ENCODE measurements around the gene SGF29.

DNA sequence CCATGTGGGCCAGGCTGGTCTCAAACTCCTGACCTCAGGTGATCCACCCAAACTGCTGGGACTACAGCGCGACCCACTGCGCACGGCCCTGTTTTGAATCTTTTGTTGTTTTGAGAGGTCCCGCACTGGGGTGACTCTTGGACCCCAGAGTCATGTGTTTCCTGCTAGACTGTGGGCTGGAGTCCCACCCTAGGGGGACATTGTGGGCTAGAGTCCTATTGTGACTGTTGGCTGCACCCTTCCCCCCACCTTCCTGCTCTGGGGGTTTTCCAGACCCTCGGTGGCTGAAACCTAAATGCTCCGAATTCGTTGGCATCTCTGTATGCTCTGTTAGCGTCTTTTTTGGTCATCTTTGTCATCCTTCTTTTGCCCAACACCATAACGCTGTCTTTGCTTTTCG, 30.9 kb upstream of the SGF29 start:
- TF ChIP-seq, protein P1, sequence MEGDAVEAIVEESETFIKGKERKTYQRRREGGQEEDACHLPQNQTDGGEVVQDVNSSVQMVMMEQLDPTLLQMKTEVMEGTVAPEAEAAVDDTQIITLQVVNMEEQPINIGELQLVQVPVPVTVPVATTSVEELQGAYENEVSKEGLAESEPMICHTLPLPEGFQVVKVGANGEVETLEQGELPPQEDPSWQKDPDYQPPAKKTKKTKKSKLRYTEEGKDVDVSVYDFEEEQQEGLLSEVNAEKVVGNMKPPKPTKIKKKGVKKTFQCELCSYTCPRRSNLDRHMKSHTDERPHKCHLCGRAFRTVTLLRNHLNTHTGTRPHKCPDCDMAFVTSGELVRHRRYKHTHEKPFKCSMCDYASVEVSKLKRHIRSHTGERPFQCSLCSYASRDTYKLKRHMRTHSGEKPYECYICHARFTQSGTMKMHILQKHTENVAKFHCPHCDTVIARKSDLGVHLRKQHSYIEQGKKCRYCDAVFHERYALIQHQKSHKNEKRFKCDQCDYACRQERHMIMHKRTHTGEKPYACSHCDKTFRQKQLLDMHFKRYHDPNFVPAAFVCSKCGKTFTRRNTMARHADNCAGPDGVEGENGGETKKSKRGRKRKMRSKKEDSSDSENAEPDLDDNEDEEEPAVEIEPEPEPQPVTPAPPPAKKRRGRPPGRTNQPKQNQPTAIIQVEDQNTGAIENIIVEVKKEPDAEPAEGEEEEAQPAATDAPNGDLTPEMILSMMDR (IDR thresholded peaks at IDR 0.05): no peak
- TF ChIP-seq POLR2AphosphoS5 (IDR thresholded peaks at IDR 0.05): no peak
